Measurements from ENCODE around the gene ATP5MG. TPM values are rescaled to one million over a fixed set of nuclear protein-coding genes. Genes with fewer than 3 reads are reported as not detected.

Gene ATP5MG
- total RNA-seq, 1 donor from 2014 or later = 43.4 TPM

- no peak for DNase-seq (ENCODE audit: low read depth)
Measured at GRCh38 chr11:118441770-118442275, 40.4 kb downstream of the ATP5MG start.

- DNase-seq (ENCODE audit: low read depth) = no peak
Measured at GRCh38 chr11:118442301-118442700, 40.9 kb downstream of the ATP5MG start.

GRCh38 chr11:118442908-118443589 is 41.6 kb downstream of the ATP5MG start:
- no peak for DNase-seq (ENCODE audit: low read depth)

- DNase-seq (ENCODE audit: low read depth) = no peak
Measured at GRCh38 chr11:118443590-118444218, 42.3 kb downstream of the ATP5MG start.

- DNase-seq (ENCODE audit: low read depth) = no peak
Measured at GRCh38 chr11:118447423-118447822, 46.0 kb downstream of the ATP5MG start.

- DNase-seq (ENCODE audit: low read depth) = no peak
Measured at GRCh38 chr11:118448294-118448693, 46.9 kb downstream of the ATP5MG start.

- no peak for DNase-seq (ENCODE audit: low read depth)
Measured at GRCh38 chr11:118449316-118449918, 48.0 kb downstream of the ATP5MG start.

GRCh38 chr11:118450451-118450850 is 49.0 kb downstream of the ATP5MG start:
- DNase-seq (ENCODE audit: low read depth) = no peak

Other genes with a start within 250 kb of the ATP5MG start
- 0.15 and 0.35 TPM in 2 replicates for gene SCN4B, start 248.8 kb upstream of the ATP5MG start, total RNA-seq
- 0.35 and 1.2 TPM in 2 replicates for gene SCN2B, start 225.0 kb upstream of the ATP5MG start, total RNA-seq
- not detected in 2 replicates for gene JAML, start 176.6 kb upstream of the ATP5MG start, total RNA-seq
- gene MPZL3, start 149.2 kb upstream of the ATP5MG start, total RNA-seq = 15.8 and 41.8 TPM in 2 replicates
- gene MPZL2, start 137.3 kb upstream of the ATP5MG start, total RNA-seq = 28.6 and 53.3 TPM in 2 replicates
- gene CD3E, start 96.9 kb upstream of the ATP5MG start, total RNA-seq = not detected in 2 replicates
- not detected in 2 replicates for gene CD3D, start 58.9 kb upstream of the ATP5MG start, total RNA-seq
- not detected in 2 replicates for gene CD3G, start 57.3 kb upstream of the ATP5MG start, total RNA-seq
- 34.0 and 42.2 TPM in 2 replicates for gene UBE4A, start 42.0 kb upstream of the ATP5MG start, total RNA-seq
- gene KMT2A, start 34.9 kb downstream of the ATP5MG start, total RNA-seq = 37.0 and 110 TPM in 2 replicates
- 1.4 and 2.6 TPM in 2 replicates for gene TTC36, start 125.9 kb downstream of the ATP5MG start, total RNA-seq
- 35.9 and 72.0 TPM in 2 replicates for gene TMEM25, start 129.6 kb downstream of the ATP5MG start, total RNA-seq
- gene IFT46, start 164.3 kb downstream of the ATP5MG start, total RNA-seq = 23.1 and 24.7 TPM in 2 replicates
- gene ARCN1, start 170.8 kb downstream of the ATP5MG start, total RNA-seq = 141 and 179 TPM in 2 replicates
- 66.9 and 212 TPM in 2 replicates for gene PHLDB1, start 206.0 kb downstream of the ATP5MG start, total RNA-seq

Data from renal cortical epithelial cell (primary cell).